LHCN-M2 (cell line): ENCODE results near the gene IZUMO4. TPM values are rescaled to one million over a fixed set of nuclear protein-coding genes. Genes with fewer than 3 reads are reported as not detected.
"Not testable (repeated sequence)": the region's sequence is repeated elsewhere in the genome, so short reads cannot be mapped to it uniquely, and the experiment has no call there.

Source experiments
- DNase-seq: peaks from one replicate; pipeline ENCODE4 v3.0.0-alpha.2; 2012; ENCODE audit warnings: low read depth
- total RNA-seq: library from RNA; depleted of rRNA; stranded (reverse); fragments of >200 nt; gene quantifications from 2 replicates; pipeline ENCODE4 v1.2.3, GENCODE V29; 2014

IZUMO4 gene
- total RNA-seq, 1 experiment from 2014 or later: 1.2 TPM

DNA sequence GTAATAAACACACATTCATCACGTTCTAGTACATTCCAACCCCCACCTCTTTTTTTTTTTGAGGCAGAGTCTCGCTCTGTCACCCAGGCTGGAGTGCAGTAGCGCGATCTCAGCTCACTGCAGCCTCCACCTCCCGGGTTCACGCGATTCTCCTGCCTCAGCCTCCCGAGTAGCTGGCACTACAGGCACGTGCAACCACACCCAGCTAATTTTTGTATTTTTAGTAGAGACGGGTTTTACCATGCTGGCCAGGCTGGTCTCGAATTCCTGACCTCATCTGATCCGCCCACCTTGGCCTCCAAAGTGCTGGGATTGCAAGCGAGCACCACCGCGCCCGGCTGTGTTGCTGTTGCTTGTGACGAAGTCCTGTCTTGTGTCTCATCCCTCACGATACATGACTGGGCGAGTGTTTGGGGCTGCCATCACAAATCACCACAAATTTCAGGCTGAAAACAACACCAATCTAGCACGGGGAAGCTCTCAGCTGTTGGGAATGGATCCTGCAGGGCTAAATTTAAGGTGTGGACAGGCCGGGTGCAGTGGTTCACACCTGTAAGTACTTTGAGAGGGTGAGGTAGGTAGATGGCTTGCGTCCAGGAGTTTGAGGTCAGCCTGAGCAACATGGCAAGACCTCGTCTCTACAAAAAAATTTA lies 16.3 kb upstream of the IZUMO4 start:
- DNase-seq: no peak

DNA sequence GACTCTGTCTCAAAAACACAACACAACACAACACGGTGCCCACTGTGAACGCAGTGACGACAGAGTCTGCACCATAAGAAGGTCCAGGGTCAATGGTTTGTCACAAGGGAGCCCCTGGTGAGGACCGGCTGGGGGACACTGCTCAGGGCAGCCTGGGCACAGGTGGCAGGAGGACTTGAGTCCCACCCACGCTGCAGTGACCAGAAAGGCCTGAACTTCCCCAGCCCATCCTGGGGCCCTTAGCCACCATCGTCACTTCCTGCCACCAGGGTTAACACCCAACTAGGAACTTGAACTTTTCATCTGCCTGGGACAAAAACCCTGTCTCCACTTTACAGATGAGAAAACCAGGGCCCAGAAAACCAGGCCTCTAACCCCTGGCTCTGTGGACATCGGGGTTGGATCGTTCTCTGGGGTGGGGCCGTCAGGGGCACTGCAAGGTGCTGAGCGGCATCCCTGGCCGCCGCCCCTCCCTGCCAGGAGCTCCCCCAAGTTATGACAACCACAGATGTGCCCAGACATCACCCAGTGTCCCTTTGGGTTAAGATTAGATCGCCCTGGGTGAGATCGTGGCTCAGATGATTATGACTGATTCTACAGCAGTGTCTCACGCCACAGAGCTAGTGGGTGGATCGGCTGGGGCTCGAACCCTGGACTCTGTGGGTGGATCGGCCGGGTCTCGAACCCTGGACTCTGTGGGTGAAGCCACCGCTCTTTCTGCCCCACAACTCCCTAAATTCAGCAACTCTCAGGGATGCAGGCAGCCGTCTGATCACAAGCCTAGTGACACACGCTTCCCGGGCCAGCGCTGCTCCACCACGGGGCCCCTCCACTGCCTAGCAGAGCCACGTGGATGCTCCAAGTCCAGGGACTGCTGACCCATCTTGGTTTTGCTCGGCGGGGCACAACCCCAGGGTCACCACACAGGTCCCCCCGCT lies 14.6 kb upstream of the IZUMO4 start:
- no peak for DNase-seq

DNA sequence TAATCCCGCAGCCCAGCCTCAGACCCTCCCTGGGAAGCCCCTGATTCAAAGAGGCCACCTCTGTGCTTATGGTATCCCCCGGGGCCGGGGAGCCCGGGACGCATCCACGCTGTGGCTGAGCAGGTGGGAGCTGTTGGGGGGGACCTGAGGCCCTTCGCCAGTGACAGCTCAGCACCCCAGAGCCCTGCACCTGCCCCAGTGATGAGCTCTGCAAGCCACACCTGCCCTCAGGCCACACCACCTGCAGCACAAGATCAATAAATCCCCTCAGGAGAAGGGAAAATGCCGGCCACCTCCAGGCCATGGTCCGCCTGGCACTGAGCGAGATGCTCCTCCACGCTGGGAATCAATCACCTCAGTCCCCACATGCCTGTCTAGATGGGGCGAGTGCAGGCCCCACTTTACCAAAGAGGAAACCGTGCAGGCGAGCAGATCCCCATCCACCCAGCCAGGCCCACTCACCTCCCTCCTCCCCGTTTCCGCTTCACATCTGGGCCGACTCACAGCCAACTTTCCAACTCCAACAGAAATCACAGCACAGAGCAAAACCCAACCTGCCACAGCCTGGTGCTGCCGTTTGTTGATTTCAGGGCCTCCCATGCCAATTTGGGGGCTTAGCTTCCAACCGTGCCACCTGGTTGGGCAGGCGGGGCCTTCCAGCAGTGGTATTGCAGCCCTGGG lies 13.4 kb upstream of the IZUMO4 start:
- DNase-seq: no peak

GRCh38 chr19:2084993-2085720 lies 11.6 kb upstream of the IZUMO4 start:
- no peak for DNase-seq

GRCh38 chr19:2086695-2087620 lies 9.8 kb upstream of the IZUMO4 start:
- not testable (repeated sequence) for DNase-seq

GRCh38 chr19:2087621-2088100 lies 9.1 kb upstream of the IZUMO4 start:
- DNase-seq: no peak

DNA sequence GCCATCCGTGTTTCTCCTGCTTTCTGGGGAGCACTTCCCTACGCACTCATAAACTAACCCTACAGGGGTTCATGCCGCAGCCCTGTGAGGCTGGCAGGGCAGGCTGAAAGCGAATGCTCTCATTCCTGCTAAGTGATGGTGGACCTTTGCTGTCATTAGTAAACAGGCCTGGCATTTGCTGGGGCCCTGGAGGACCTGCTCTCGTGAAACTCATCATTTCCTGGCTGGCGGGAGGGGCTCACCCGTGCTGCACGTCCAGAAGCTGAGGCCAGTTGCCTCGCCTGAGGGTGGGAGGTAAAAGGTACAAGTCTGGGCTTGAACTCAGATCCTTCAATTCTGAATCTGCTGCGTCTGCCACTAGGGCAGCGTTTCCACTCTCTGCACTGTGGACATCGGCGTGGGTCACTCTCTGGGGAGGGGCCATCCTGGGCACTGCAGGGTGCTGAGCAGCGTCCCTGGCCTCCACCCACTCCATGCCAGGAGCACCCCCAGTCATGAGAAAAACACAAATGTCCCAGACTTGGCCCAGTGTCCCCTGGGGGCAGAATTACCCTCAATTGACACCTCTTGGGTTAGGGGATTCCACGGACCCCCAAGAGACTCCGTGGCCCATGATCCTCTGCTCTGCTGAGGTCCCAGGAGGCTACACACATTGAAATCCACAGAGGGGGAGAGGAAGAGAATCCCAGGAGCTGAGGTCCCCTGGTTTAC lies 7.6 kb upstream of the IZUMO4 start:
- DNase-seq: no peak

DNA sequence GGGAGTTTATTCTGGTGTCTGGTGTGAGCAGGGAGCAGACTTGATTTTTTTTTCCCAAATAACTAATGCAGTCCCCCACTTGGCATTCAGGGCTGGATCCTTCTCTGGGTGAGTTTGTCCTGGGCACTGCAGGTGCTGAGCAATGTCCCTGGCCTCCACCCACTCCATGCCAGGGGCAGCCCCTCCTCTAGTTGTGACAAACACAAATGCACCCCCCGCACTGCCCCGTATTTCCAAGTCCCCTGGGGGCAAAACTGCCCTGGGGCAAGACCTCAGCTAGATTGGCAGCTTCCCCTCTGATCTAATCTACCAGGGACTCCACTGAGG lies 7.0 kb upstream of the IZUMO4 start:
- no peak for DNase-seq

DNA sequence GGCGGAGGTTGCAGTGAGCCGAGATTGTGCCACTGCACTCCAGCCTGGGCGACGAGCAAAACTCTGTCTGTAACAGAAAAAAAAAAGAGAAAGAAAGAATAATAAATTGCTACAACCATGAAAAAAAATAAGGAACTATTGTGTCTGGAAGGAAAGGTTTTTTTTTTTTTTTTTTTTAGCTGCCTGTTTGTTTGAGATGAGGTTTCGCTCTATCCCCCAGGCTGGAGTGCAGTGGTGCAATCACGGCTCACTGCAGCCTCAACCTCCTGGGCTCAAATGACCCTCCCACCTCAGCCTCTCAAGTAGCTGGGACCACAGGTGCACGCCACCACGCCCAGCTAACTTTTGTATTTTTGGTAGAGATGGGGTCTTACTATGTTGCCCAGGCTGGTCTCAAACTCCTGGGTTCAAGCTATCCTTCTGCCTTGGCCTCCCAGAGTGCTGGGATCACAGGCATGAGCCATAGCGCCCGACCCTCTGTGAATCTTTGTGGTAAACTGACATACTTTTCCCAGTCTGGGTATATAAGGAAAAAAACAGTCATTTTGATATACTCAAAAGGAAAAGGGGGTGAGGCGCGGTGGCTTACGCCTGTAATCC lies 4.7 kb upstream of the IZUMO4 start:
- not testable (repeated sequence) for DNase-seq

DNA sequence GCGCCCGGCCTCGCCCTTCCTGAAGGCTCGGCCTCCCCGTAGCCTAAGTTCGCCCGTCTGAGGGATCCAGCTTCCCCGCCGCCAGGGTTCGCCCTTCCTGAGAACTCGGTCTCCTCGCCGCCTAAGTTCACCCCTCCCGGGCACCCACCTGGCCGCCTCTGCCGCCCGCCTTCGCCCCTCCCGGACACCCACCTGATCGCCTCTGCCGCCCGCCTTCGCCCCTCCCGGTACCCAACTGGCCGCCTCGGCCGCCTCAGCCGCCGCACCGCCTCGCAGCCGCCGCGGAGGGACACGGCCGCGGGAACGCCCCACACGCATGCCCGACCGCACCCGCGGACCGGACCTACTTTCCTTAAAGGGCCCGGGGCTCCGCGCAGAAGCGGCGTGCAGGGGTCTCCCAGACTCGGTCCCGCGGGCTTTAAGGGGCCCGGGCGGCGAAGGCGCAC lies 658 bp upstream of the IZUMO4 start, which contains the start of gene MOB3A:
TSS of gene MOB3A (minus strand) at position 293 of the 446 bp plus-strand sequence. CDS start 17,766 bp downstream, outside the sequence.
- peak; percentile 91 for DNase-seq

DNA sequence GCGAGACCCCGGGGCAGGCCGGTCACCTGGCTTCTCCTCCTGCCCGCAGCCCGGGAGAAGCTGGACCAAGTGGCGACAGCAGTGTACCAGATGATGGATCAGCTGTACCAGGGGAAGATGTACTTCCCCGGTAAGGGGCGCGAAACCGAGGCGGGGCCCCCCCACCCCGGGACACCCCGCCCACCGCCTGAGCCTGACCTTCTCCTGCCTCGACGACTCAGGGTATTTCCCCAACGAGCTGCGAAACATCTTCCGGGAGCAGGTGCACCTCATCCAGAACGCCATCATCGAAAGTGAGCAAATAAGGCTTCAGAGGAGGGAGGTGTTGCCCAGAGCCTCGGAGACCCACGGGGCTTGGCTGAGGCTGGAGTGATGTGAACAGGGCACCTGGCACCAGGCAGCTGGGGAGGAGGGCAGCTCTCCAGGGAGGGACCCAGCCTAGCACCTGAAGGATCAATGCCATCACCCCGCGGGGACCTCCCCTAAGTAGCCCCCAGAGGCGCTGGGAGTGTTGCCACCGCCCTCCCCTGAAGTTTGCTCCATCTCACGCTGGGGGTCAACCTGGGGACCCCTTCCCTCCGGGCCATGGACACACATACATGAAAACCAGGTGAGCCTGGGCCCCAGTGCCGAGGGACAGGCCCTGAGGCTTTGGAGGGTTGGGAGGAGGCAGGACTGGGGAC lies 629 bp downstream of the IZUMO4 start:
- no peak for DNase-seq

GRCh38 chr19:2097886-2098327 lies 1.2 kb downstream of the IZUMO4 start:
- DNase-seq: no peak

- DNase-seq: no peak
Observed at GRCh38 chr19:2099054-2099501, 2.4 kb downstream of the IZUMO4 start.

GRCh38 chr19:2099937-2100718 lies 3.4 kb downstream of the IZUMO4 start:
- no peak for DNase-seq

GRCh38 chr19:2100719-2101061 lies 4.0 kb downstream of the IZUMO4 start:
- no peak for DNase-seq

- no peak for DNase-seq
Observed at GRCh38 chr19:2101417-2102335, 5.0 kb downstream of the IZUMO4 start.
